HG03097 (cell line): Measurements from ENCODE around the gene IFNL2.

ENCODE experiments used
- ATAC-seq: cut with Tn5 transposase; IDR thresholded peaks from one replicate; pipeline ENCODE4 v1.9.1; 2021; ENCODE audit not compliant: unreplicated experiment, low FRiP score

The IFNL2 gene

DNA sequence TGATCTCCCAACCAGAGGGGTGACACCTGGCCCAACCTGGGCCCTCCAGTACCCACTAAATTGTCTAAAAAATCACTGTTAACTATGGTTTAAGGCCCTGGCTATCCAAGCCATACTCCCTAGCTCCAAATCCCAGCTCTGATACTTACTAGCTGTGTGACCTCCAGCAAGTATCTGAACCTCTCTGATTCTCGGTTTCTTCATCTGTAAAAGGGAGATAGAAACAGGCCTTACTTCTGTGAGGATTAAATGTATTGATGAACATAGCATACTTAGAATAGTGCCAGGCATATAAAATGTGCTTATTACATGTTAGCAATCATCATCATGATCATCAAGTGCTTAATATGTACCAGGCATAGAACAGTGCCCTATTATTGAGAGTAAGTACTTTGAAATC, 47.7 kb downstream of the IFNL2 start:
- no peak for ATAC-seq

DNA sequence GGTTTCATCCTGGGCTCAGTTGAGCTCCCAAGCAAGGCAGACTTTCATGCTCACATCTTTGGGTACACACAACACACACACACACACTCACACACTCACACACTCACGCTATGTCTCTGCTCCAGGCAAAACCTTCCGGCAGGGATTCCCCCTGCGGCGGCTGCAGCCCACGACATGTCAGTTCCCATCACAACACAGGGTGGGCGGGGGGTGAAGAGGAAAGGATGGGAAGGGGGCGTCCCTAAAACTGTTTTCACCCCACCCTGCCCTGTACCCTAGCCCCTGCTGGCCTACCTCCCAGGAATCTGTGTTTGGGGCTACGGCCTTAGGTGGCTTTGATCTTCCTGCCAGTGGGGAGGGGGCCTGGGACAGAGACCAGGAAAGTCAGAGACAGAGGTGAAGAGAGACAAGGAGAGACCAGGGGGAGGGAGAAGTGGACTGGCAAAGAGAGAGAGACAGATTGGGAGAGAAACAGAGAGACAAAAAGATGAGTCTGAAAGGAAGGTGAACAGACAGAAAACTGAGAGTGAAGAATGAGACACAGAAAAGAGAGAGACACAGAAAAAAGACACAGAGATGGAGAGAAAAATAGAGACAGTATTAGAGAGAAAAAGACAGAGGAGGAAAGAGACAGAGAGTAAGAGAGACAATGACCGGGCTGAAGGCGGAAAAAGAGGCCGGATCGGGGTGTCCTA, 48.6 kb downstream of the IFNL2 start:
- ATAC-seq = no peak

DNA sequence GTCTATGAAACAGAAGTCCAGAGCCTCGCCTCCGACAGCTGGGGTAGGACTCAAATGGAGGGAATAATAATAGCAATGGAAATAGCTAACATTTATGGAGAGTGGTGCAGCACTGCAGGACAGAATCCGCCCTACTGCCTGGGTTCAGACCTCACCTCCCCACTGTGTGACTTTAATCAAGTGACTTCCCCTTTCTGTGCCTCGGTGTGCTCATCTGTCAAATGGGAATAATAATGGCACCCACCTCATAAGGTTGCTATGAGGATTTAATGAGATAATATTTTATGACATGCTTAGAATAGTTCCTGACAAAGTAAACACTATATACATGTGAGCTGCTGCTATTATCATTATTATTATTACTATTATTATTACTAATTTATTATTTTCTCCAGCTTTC, 49.3 kb downstream of the IFNL2 start:
- ATAC-seq = no peak

DNA sequence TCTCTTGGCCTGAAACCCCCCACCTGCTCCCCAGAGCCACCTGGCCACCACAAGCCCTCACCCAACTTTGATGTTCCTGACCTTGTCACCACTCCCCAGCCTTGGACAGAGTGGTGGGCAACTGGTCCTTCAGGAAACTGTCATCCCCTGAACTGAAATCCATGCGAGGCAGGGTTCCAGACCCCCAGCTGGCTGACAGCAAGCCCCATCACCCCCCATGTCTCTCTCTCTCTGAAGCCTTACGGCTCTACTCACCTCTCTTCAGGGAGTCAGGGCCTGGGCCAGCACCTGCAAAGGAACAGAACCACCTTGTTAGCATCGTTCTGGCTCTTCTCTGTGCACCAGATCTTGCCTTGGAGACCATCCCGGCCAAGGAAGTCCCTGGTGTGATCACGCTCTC, 49.9 kb downstream of the IFNL2 start:
- ATAC-seq = no peak

DNA sequence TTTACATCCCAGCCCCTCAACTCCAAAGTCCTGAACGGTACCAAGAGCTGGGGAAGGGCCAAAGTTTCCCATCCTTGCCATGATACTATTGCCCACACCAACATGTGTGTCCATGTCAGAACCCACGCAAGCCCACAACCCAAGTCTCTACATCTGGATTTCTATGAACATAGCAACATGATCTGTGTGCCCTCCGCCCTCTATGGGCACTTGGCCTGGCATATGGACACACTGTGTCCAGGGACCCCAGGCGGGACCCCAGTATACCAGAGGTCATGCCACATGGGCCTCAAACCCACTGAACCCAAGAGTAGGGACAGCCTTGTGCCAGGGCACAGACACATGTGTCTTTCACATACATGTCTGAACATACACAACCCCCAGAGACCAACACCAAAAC, 50.5 kb downstream of the IFNL2 start:
- no peak for ATAC-seq

DNA sequence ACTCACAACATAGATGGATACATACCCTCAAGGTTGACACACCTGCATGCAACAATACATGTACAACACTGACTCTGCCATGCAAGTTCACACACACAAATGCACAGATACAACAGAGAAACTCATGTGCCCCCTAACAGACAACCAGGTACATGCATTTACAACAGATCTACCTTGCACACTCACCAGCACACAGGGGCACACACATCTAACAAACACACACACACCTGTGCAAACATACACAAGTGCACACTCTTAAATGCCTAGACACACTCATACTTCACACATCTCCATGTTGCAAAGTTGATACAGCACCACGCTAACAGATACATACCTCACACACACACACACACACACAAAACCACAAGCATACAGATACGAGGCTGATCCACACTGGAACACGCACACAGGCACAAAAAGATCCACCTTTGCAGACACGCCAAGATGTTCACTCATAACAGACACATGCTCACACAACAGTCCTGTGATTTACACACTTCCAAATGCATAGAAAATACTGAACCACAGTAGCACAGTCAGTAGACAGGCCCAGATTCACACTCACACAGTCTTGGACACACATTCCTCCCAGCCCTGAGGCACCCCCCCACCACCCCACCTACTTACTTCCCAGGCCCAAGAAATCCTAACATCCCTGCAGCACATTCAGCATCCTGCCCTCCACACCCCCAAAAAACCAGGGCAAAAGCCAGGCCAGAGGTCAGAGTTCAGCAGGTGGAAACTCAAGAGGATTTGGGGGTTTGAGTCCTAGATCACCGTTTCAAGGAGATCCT, 51.1 kb downstream of the IFNL2 start:
- ATAC-seq = no peak
